IMR-90 (cell line): ENCODE results near the gene MICAL3. TPM values are rescaled to one million over a fixed set of nuclear protein-coding genes. Genes with fewer than 3 reads are reported as not detected.

Experiments
- ATAC-seq: fragments of 200-7000 bp; cut with Tn5 transposase; 2 replicates; pipeline ENCODE4 v1.9.1; 2020; ENCODE audit warnings: low read depth, mild to moderate bottlenecking, moderate library complexity
- BruUV-seq: library from RNA; stranded (reverse); fragments of 400-500 nt; replicated peaks from 2 replicates; lab custom pipeline; 2021; lab: Mats Ljungman, UMichigan
- CTCF ChIA-PET: fragments of 300-600 bp; formaldehyde crosslinking; extraction: SDS; loops from one replicate; lab custom pipeline; 2021; ENCODE audit warnings: antibody characterized with exemption; lab: Yijun Ruan, JAX
- POLR2A ChIA-PET: fragments of 300-600 bp; sonication (Branson Sonifier 250); formaldehyde crosslinking; loops from one replicate; lab custom pipeline; 2022; ENCODE audit warnings: antibody characterized with exemption; ENCODE audit not compliant: unreplicated experiment; lab: Charles Lee
- DNase-seq: peaks from one replicate; pipeline ENCODE4 v3.0.0; 2013
- H2AFZ ChIP-seq: replicated peaks from 2 replicates; pipeline ENCODE3; 2013; ENCODE audit warnings: low read length, mild to moderate bottlenecking; ENCODE audit not compliant: poor library complexity
- H2AK5ac ChIP-seq: 2 replicates; pipeline ENCODE4 v1.6.1; 2013; ENCODE audit warnings: low read depth, low read length, inconsistent platforms
- H2AK9ac ChIP-seq: replicated peaks from 2 replicates; pipeline ENCODE3; 2013; ENCODE audit warnings: mild to moderate bottlenecking, low read depth, low read length, moderate library complexity; ENCODE audit not compliant: poor library complexity
- H2BK120ac ChIP-seq: 2 replicates; pipeline ENCODE4 v1.6.1; 2013; ENCODE audit warnings: low read depth, low read length, inconsistent platforms
- H2BK15ac ChIP-seq: 3 replicates; pipeline ENCODE4 v1.6.1; 2013; ENCODE audit warnings: low read depth, low read length, inconsistent platforms
- H2BK20ac ChIP-seq: 2 replicates; pipeline ENCODE4 v1.6.1; 2013; ENCODE audit warnings: low read depth, mild to moderate bottlenecking, inconsistent platforms, low read length, moderate library complexity
- H2BK5ac ChIP-seq: 2 replicates; pipeline ENCODE4 v1.6.1; 2013; ENCODE audit warnings: mild to moderate bottlenecking, low read depth, low read length, inconsistent platforms; ENCODE audit not compliant: poor library complexity, severe bottlenecking
- H3K14ac ChIP-seq: replicated peaks from 2 replicates; pipeline ENCODE4 v1.6.1; 2013; ENCODE audit warnings: low read depth, low read length, inconsistent platforms
- H3K18ac ChIP-seq: 2 replicates; pipeline ENCODE4 v1.6.1; 2013; ENCODE audit warnings: low read depth, low read length, control low read depth
- H3K23ac ChIP-seq: 2 replicates; pipeline ENCODE4 v1.6.1; 2013; ENCODE audit warnings: low read depth, low read length, inconsistent platforms
- H3K27ac ChIP-seq: 2 replicates; pipeline ENCODE4 v1.5.1; 2013; ENCODE audit warnings: mild to moderate bottlenecking, control low read depth, low read length; ENCODE audit not compliant: insufficient read depth
- H3K27me3 ChIP-seq: 2 replicates; pipeline ENCODE4 v1.6.1; 2013; ENCODE audit warnings: low read length; ENCODE audit not compliant: control insufficient read depth, insufficient read depth
- H3K36me3 ChIP-seq: 2 replicates; pipeline ENCODE4 v1.6.1; 2013; ENCODE audit warnings: low read length, mixed read lengths; ENCODE audit not compliant: control insufficient read depth, insufficient read depth
- H3K4ac ChIP-seq: 2 replicates; pipeline ENCODE4 v1.6.1; 2013; ENCODE audit warnings: low read depth, low read length, inconsistent platforms
- H3K4me1 ChIP-seq: 2 replicates; pipeline ENCODE4 v1.6.1; 2013; ENCODE audit warnings: low read length, mixed read lengths; ENCODE audit not compliant: control insufficient read depth, insufficient read depth
- H3K4me2 ChIP-seq: 2 replicates; pipeline ENCODE4 v1.6.1; 2013; ENCODE audit warnings: low read depth, mild to moderate bottlenecking, control low read depth, low read length, moderate library complexity
- H3K4me3 ChIP-seq: 2 replicates; pipeline ENCODE4 v1.5.1; 2013; ENCODE audit warnings: low read depth, mild to moderate bottlenecking, control low read depth, low read length, moderate library complexity; ENCODE audit not compliant: insufficient read depth
- H3K56ac ChIP-seq: 2 replicates; pipeline ENCODE4 v1.6.1; 2013; ENCODE audit warnings: low read length, inconsistent platforms; ENCODE audit not compliant: insufficient read depth; ENCODE audit errors: extremely low read depth
- H3K79me1 ChIP-seq, 2 experiments: 2 replicates each; pipeline ENCODE4 v1.6.1; 2013; ENCODE audit warnings: low read length in 2 of 2, inconsistent platforms in 1 of 2, low read depth in 1 of 2
- H3K9ac ChIP-seq: 2 replicates; pipeline ENCODE4 v1.6.1; 2013; ENCODE audit warnings: low read depth, low read length, control low read depth
- H3K9me1 ChIP-seq: 2 replicates; pipeline ENCODE4 v1.6.1; 2013; ENCODE audit warnings: low read length, inconsistent platforms; ENCODE audit not compliant: insufficient read depth
- H3K9me3 ChIP-seq: 2 replicates; pipeline ENCODE4 v1.6.1; 2013; ENCODE audit warnings: low read length; ENCODE audit not compliant: control insufficient read depth, insufficient read depth
- H4K20me1 ChIP-seq: 2 replicates; pipeline ENCODE4 v1.6.1; 2013; ENCODE audit warnings: low read length, inconsistent platforms; ENCODE audit not compliant: insufficient read depth
- H4K5ac ChIP-seq: 2 replicates; pipeline ENCODE4 v1.6.1; 2013; ENCODE audit warnings: mild to moderate bottlenecking, low read depth, low read length, control low read depth
- H4K8ac ChIP-seq, 2 experiments: 2 replicates each; pipeline ENCODE4 v1.6.1; 2013; ENCODE audit warnings: low read depth in 2 of 2, low read length in 2 of 2, control low read depth in 1 of 2, inconsistent platforms in 1 of 2
- H4K91ac ChIP-seq: 2 replicates; pipeline ENCODE4 v1.6.1; 2013; ENCODE audit warnings: low read depth, low read length, inconsistent platforms; ENCODE audit not compliant: insufficient read depth
- FOS ChIP-seq: fragments of 150-350 bp; IDR thresholded peaks from 2 replicates; pipeline ENCODE4 v1.6.1; 2016; ENCODE audit warnings: low read depth, low read length
- RFX5 ChIP-seq: IDR thresholded peaks from 2 replicates; pipeline ENCODE4 v1.8.0; 2012; ENCODE audit warnings: low read depth, mild to moderate bottlenecking, low read length, moderate library complexity
- WGBS, 2 experiments: methylation state at CpG; one replicate each; pipeline versions ENCODE4 v1.1.5 to v1.1.7; 2013; ENCODE audit warnings: missing lambda C conversion rate in 2 of 2; ENCODE audit not compliant: insufficient read length in 1 of 2; ENCODE audit errors: extremely low coverage in 2 of 2; 5-methylcytosine and 5-hydroxymethylcytosine counted together
- dilution Hi-C: fragments of 300-500 bp; cut with HindIII; formaldehyde crosslinking; loops from one replicate; pipeline ENCODE4 v1.14.3; 2018; ENCODE audit warnings: low sequenced_read_pairs; ENCODE audit not compliant: unreplicated experiment
- in situ Hi-C: fragments of 300-500 bp; cut with MboI; formaldehyde crosslinking; loops from 3 replicates; pipeline ENCODE4 v1.14.3; 2019; ENCODE audit warnings: low sequenced_read_pairs, inconsistent platforms, mixed read lengths
- intact Hi-C: fragments of 100-400 bp; cut with micrococcal nuclease; formaldehyde crosslinking; loops from 2 replicates; pipeline ENCODE4 v1.10.0; 2022
- polyA plus RNA-seq, 3 experiments: library from polyadenylated mRNA; depleted of rRNA; stranded (reverse); fragments of >200 nt; gene quantifications; 2 replicates each; pipeline ENCODE4 v1.2.3, GENCODE V29; 2012; ENCODE audit warnings: low replicate concordance in 1 of 3
- total RNA-seq: library from RNA; depleted of rRNA; stranded (reverse); fragments of >200 nt; gene quantifications from 2 replicates; pipeline ENCODE4 v1.2.3, GENCODE V29; 2012

MICAL3 gene
- total and polyA plus RNA-seq, 2 of the 4 experiments (the other 2 are of a cell fraction) = 17.6 to 26.8 TPM

- ChIA-PET POLR2A (no interaction called here), CTCF (no interaction called here)
- no peak overlapping the region for H2BK5ac ChIP-seq
- no peak overlapping the region for H3K4ac ChIP-seq
- intact Hi-C loops (no loop called here), dilution Hi-C loops (no loop called here), in situ Hi-C loops (no loop called here)
- TF ChIP-seq RFX5 (no peak), FOS (no peak)
- no peaks in the 10 kb centered on the region for H3K79me1 ChIP-seq
- no peak overlapping the region for H3K4me2 ChIP-seq
- no peak overlapping the region for H2AK5ac ChIP-seq
- no peak overlapping the region for H4K5ac ChIP-seq
- H4K8ac ChIP-seq = no peak overlapping the region
- no peak overlapping the region for H3K4me3 ChIP-seq
- H2AFZ ChIP-seq = no peak overlapping the region
- BruUV-seq = no TSS peak
- H2AK9ac ChIP-seq = no peak overlapping the region
- no peaks in the 10 kb centered on the region for H3K36me3 ChIP-seq
- no peak overlapping the region for H3K18ac ChIP-seq
- ATAC-seq = no peak
- H4K91ac ChIP-seq = no peak overlapping the region
- no peak overlapping the region for H3K27ac ChIP-seq
- no peak overlapping the region for H3K9ac ChIP-seq
- H2BK120ac ChIP-seq = no peak overlapping the region
- H3K9me3 ChIP-seq = no peaks in the 10 kb centered on the region
- no peak for DNase-seq
- H3K14ac ChIP-seq = no peak overlapping the region
- H2BK15ac ChIP-seq = no peak overlapping the region
- peaks cover 8% of the 10 kb centered on the region for H3K4me1 ChIP-seq
- no CpG with 5 or more reads among the region's 2 CpGs for WGBS, 2 experiments
- no peak overlapping the region for H3K56ac ChIP-seq
- no peak overlapping the region for H2BK20ac ChIP-seq
- no peaks in the 10 kb centered on the region for H4K20me1 ChIP-seq
- no peaks in the 10 kb centered on the region for H3K27me3 ChIP-seq
- H3K23ac ChIP-seq = no peak overlapping the region
- peaks cover 5% of the 10 kb centered on the region for H3K9me1 ChIP-seq
Observed at GRCh38 chr22:18010266-18010665, 14.1 kb downstream of the MICAL3 start.
